OCI-LY7 (cell line): Measurements from ENCODE around the gene PIK3R6.

Experiments used
- EZH2phosphoT487 ChIP-seq: fragments of 200-600 bp; sonication (generic); IDR thresholded peaks from 2 replicates; pipeline ENCODE4 v1.6.1; 2018; ENCODE audit warnings: low read depth, borderline replicate concordance, mild to moderate bottlenecking, mixed run types, antibody characterized with exemption, low read length, moderate library complexity, mixed read lengths
- TF ChIP-seq, protein P1 (sequence below): fragments of 200-600 bp; sonication (generic); conservative IDR thresholded peaks from 2 replicates; pipeline ENCODE4 v1.5.1; 2014; ENCODE audit warnings: mild to moderate bottlenecking, antibody characterized with exemption, low read length, moderate library complexity, mixed read lengths

DNA sequence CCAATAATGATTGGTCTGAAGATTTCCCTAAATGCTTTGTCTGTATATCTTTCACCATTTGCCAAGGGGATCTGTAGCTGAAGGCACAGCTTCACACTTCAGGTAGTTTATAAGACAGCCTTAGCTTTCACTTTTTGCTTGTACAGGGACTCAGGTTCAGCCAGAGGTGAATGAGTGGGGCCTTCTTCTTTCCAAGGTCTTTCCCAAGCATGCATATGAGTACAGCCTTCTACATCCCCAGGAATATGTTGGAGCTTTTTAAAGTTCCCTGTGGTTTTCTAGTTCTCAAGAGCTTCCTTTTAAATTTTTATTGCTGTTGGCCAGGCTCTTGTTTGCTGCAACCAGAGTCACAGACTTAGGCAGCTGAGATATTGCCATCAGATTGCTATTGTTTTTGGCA is 91.2 kb downstream of the PIK3R6 start:
- TF ChIP-seq, protein P1, sequence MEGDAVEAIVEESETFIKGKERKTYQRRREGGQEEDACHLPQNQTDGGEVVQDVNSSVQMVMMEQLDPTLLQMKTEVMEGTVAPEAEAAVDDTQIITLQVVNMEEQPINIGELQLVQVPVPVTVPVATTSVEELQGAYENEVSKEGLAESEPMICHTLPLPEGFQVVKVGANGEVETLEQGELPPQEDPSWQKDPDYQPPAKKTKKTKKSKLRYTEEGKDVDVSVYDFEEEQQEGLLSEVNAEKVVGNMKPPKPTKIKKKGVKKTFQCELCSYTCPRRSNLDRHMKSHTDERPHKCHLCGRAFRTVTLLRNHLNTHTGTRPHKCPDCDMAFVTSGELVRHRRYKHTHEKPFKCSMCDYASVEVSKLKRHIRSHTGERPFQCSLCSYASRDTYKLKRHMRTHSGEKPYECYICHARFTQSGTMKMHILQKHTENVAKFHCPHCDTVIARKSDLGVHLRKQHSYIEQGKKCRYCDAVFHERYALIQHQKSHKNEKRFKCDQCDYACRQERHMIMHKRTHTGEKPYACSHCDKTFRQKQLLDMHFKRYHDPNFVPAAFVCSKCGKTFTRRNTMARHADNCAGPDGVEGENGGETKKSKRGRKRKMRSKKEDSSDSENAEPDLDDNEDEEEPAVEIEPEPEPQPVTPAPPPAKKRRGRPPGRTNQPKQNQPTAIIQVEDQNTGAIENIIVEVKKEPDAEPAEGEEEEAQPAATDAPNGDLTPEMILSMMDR: no peak
- no peak for TF ChIP-seq EZH2phosphoT487
